ENCODE results near the gene GSE1. TPM values are rescaled to one million over a fixed set of nuclear protein-coding genes. Genes with fewer than 3 reads are reported as not detected.
A peak's percentile ranks its signal among the peaks of the same experiment; 100 is the strongest.

GSE1 gene
- total RNA-seq, 4 donors from 2014 or later = 100 to 139 (median 120) TPM

GRCh38 chr16:85652431-85653221 lies 39.5 kb downstream of the GSE1 start:
- in situ Hi-C loops (cut with MboI; ENCODE audit: low pct_ligation_motif_present in 1 of 4, low pct_unique_long_range_greater_than_20kb in 1 of 4, low sequenced_read_pairs in 3 of 4) = no loop called here
- peak; percentile 61 for DNase-seq
- intact Hi-C loops (cut with DNase I; ENCODE audit: low total_unique reads) = no loop called here
- Histone ChIP-seq H3K36me3 (peaks cover 0 to 27% (median 13%) of the 10 kb centered on the region in 4 donors), H3K27me3 (no peaks in the 10 kb centered on the region), H3K9me3 (no peaks in the 10 kb centered on the region), H3K4me1 (peaks cover 19 to 37% (median 28%) of the 10 kb centered on the region in 4 donors), H3K4me3 (no peak overlapping the region), H3K27ac (peak overlapping the region; percentile 76 to 92 (median 82))
- WGBS, 2 donors (ENCODE audit: low coverage in 1 of 2) = 54% methylated on average over 25 of the region's 35 CpGs; no CpG with 5 or more reads in 1 of the 2 donors
- TF ChIP-seq POLR2AphosphoS5 (IDR thresholded peaks at IDR 0.05) (no peak), POLR2A (IDR thresholded peaks at IDR 0.05) (no peak), CTCF (IDR thresholded peaks at IDR 0.05) (no peak), EP300 (IDR thresholded peaks at IDR 0.05; ENCODE audit: low read depth) (no peak)

GRCh38 chr16:85653290-85653891 lies 40.3 kb downstream of the GSE1 start:
- H3K36me3 ChIP-seq = peaks cover 1 to 32% (median 16%) of the 10 kb centered on the region in 4 donors
- DNase-seq = no peak
- peak overlapping the region; percentile 72 to 86 (median 74) for H3K27ac ChIP-seq
- intact Hi-C loops (cut with DNase I; ENCODE audit: low total_unique reads) = no loop called here
- peaks cover 19 to 37% (median 28%) of the 10 kb centered on the region in 4 donors for H3K4me1 ChIP-seq
- H3K9me3 ChIP-seq = no peaks in the 10 kb centered on the region
- no peaks in the 10 kb centered on the region for H3K27me3 ChIP-seq
- WGBS, 2 donors (ENCODE audit: low coverage in 1 of 2) = 90 to 94% methylated on average over 6 to 20 of the region's 21 CpGs
- in situ Hi-C loops (cut with MboI; ENCODE audit: low pct_ligation_motif_present in 1 of 4, low pct_unique_long_range_greater_than_20kb in 1 of 4, low sequenced_read_pairs in 3 of 4) = no loop called here
- TF ChIP-seq EP300 (IDR thresholded peaks at IDR 0.05; ENCODE audit: low read depth) = no peak
- no peak for TF ChIP-seq CTCF (IDR thresholded peaks at IDR 0.05)
- TF ChIP-seq POLR2A (IDR thresholded peaks at IDR 0.05) = no peak
- no peak for TF ChIP-seq POLR2AphosphoS5 (IDR thresholded peaks at IDR 0.05)
- no peak overlapping the region for H3K4me3 ChIP-seq

GRCh38 chr16:85654251-85655095 lies 41.4 kb downstream of the GSE1 start:
- WGBS, 2 donors (ENCODE audit: low coverage in 1 of 2) = 93% methylated on average over 39 of the region's 41 CpGs; no CpG with 5 or more reads in 1 of the 2 donors
- in situ Hi-C loops (cut with MboI; ENCODE audit: low pct_ligation_motif_present in 1 of 4, low pct_unique_long_range_greater_than_20kb in 1 of 4, low sequenced_read_pairs in 3 of 4) = no loop called here
- Histone ChIP-seq H3K4me1 (peaks cover 19 to 37% (median 28%) of the 10 kb centered on the region in 4 donors), H3K9me3 (no peaks in the 10 kb centered on the region), H3K27ac (peak overlapping the region in 1 of 4 donors; percentile 86), H3K4me3 (no peak overlapping the region), H3K36me3 (peaks cover 1 to 32% (median 18%) of the 10 kb centered on the region in 4 donors), H3K27me3 (no peaks in the 10 kb centered on the region)
- intact Hi-C loops (cut with DNase I; ENCODE audit: low total_unique reads) = no loop called here
- no peak for DNase-seq
- TF ChIP-seq CTCF (IDR thresholded peaks at IDR 0.05) (no peak), POLR2A (IDR thresholded peaks at IDR 0.05) (no peak), POLR2AphosphoS5 (IDR thresholded peaks at IDR 0.05) (no peak), EP300 (IDR thresholded peaks at IDR 0.05; ENCODE audit: low read depth) (no peak)
